ENCODE results near the gene RNPEPL1. TPM values are rescaled to one million over a fixed set of nuclear protein-coding genes. Genes with fewer than 3 reads are reported as not detected.

RNPEPL1 gene
- total and polyA plus RNA-seq, 10 of the 15 experiments (the other 5 are each of a cell fraction or from before 2014, with no cell fraction given), result 0.24 to 49.5 (median 6.8) TPM

GRCh38 chr2:240591226-240591625 is 22.9 kb downstream of the RNPEPL1 start:
- POLR2A ChIA-PET, result no interaction called here
- CTCF ChIA-PET, result no interaction called here
- Histone ChIP-seq H3K79me2 (ENCODE audit: control insufficient read depth, insufficient read depth, low read length) (peaks cover 26% of the 10 kb centered on the region), H3K9ac (ENCODE audit: control insufficient read depth, insufficient read depth, low read length) (no peak overlapping the region), H3K9me3 (replicated peaks; ENCODE audit: control insufficient read depth, insufficient read depth, low read length) (no peaks in the 10 kb centered on the region), H3K36me3 (ENCODE audit: control insufficient read depth in 2 of 2, insufficient read depth in 2 of 2, low read length in 1 of 2) (peaks cover 2 to 16% of the 10 kb centered on the region in 2 experiments; a peak in 3 of 4 replicates), H2AFZ (ENCODE audit: control insufficient read depth, low read depth, low read length) (no peak overlapping the region), H3K4me1 (ENCODE audit: control insufficient read depth, insufficient read depth, low read length) (peaks cover 13% of the 10 kb centered on the region), H3K4me3 (no peak overlapping the region), H4K20me1 (ENCODE audit: control insufficient read depth, insufficient read depth) (no peaks in the 10 kb centered on the region; the same call in 1 of the 2 replicates), H3K27ac (ENCODE audit: control insufficient read depth, insufficient read depth) (no peak overlapping the region), H3K27me3 (replicated peaks in 1 of 2; ENCODE audit: control insufficient read depth in 2 of 2, insufficient read depth in 2 of 2, low read length in 1 of 2) (no peaks in the 10 kb centered on the region), H3K4me2 (ENCODE audit: control insufficient read depth, insufficient read depth) (no peak overlapping the region)
- FAIRE-seq (no peak), DNase-seq (ENCODE audit: low read depth, low spot score) (no peak), ATAC-seq (no peak)
- RAD21 ChIA-PET (ENCODE audit: unreplicated experiment), result no interaction called here
- BruUV-seq (replicated peaks), result no TSS peak
- in situ Hi-C loops (cut with MboI) (no loop called here), intact Hi-C loops (cut with micrococcal nuclease; ENCODE audit: unreplicated experiment) (no loop called here)
- WGBS (ENCODE audit: insufficient coverage, insufficient replicate concordance, low lambda C conversion rate, missing lambda C conversion rate), result 94% methylated on average over 6 of the region's 6 CpGs
- TF ChIP-seq FOXK2 (IDR thresholded peaks at IDR 0.05) (no peak), ZSCAN29 (IDR thresholded peaks at IDR 0.05) (no peak), BCL11A (IDR thresholded peaks at IDR 0.05; ENCODE audit: low read depth, low read length) (no peak), SMC3 (IDR thresholded peaks at IDR 0.05; ENCODE audit: borderline replicate concordance, low read length) (no peak), KAT2A (conservative IDR thresholded peaks at IDR 0.05; ENCODE audit: control insufficient read depth, low read depth, low read length) (no peak), BHLHE40 (IDR thresholded peaks at IDR 0.05; ENCODE audit: borderline replicate concordance in 1 of 2, low read depth in 2 of 2, low read length in 1 of 2) (no peak), TCF12 (IDR thresholded peaks at IDR 0.05; ENCODE audit: low read depth, low read length) (no peak), SREBF2 (IDR thresholded peaks at IDR 0.05; ENCODE audit: low read length) (no peak), SREBF1 (IDR thresholded peaks at IDR 0.05; ENCODE audit: low read length) (no peak), RBBP5 (conservative IDR thresholded peaks at IDR 0.05) (no peak), RELA (IDR thresholded peaks at IDR 0.05; ENCODE audit: borderline replicate concordance, partially characterized antibody) (no peak), SRF (IDR thresholded peaks at IDR 0.05; ENCODE audit: low read depth in 2 of 2, low read length in 2 of 2) (no peak), WRNIP1 (IDR thresholded peaks at IDR 0.05; ENCODE audit: borderline replicate concordance, low read depth, low read length) (no peak), HDGF (IDR thresholded peaks at IDR 0.05) (no peak), CHD2 (IDR thresholded peaks at IDR 0.05; ENCODE audit: borderline replicate concordance, low read depth, low read length) (no peak), RAD51 (IDR thresholded peaks at IDR 0.05) (no peak), ZNF24 (IDR thresholded peaks at IDR 0.05) (no peak), POLR2AphosphoS5 (IDR thresholded peaks at IDR 0.05; ENCODE audit: low read length) (no peak), ESRRA (IDR thresholded peaks at IDR 0.05; ENCODE audit: low read length) (no peak)
- SMC1A ChIA-PET (ENCODE audit: uncharacterized antibody, unreplicated experiment), result no interaction called here

All from GM12878 (cell line).